Activated CD8-positive, alpha-beta memory T cell treated with anti-CD3 and anti-CD28 coated beads, Interleukin-2, amount 10 ng/mL, durations not matched to agents 7 days and 5 days (primary cell): ENCODE measurements around the gene MS4A4E. TPM values are rescaled to one million over a fixed set of nuclear protein-coding genes. Genes with fewer than 3 reads are reported as not detected.
A peak's percentile ranks its signal among the peaks of the same experiment; 100 is the strongest.

Source experiments
- ATAC-seq: fragments of 150-1000 bp; cut with Tn5 transposase; one replicate; pipeline ENCODE4 v1.10.0; 2021; ENCODE audit warnings: moderate library complexity
- CTCF ChIA-PET: fragments of 350-600 bp; sonication (Branson Sonifier 250); formaldehyde crosslinking; loops from one replicate; lab custom pipeline; 2021; ENCODE audit warnings: antibody characterized with exemption; lab: Charles Lee
- DNase-seq: peaks from one replicate; pipeline ENCODE4 v3.0.0-alpha.2; 2020
- H3K27ac Mint-ChIP-seq: one replicate; pipeline ENCODE4 v1.8.0; 2021; ENCODE audit warnings: mild to moderate bottlenecking, mixed read lengths
- H3K27me3 Mint-ChIP-seq: one replicate; pipeline ENCODE4 v1.8.0; 2021; ENCODE audit warnings: mixed read lengths
- H3K36me3 Mint-ChIP-seq: one replicate; pipeline ENCODE4 v1.8.0; 2021; ENCODE audit warnings: mild to moderate bottlenecking, mixed read lengths
- H3K4me1 Mint-ChIP-seq: one replicate; pipeline ENCODE4 v1.8.0; 2021; ENCODE audit warnings: mixed read lengths
- H3K4me3 Mint-ChIP-seq: one replicate; pipeline ENCODE4 v1.8.0; 2021; ENCODE audit warnings: mild to moderate bottlenecking, moderate library complexity, mixed read lengths
- H3K9me3 Mint-ChIP-seq: one replicate; pipeline ENCODE4 v1.8.0; 2022; ENCODE audit warnings: low read depth, mixed read lengths
- total RNA-seq, 2 experiments: library from RNA; stranded (reverse); gene quantifications; one replicate each; pipeline ENCODE4 v1.2.3, GENCODE V29; 2021

The MS4A4E gene
- total RNA-seq, 2 experiments from 2014 or later, result not detected

GRCh38 chr11:60252213-60253108 is 9.5 kb upstream of the MS4A4E start:
- ATAC-seq, result no peak
- DNase-seq, result no peak
- Mint-ChIP-seq H3K4me1 (no peaks in the 10 kb centered on the region), H3K36me3 (no peaks in the 10 kb centered on the region), H3K27me3 (peaks cover 30% of the 10 kb centered on the region), H3K4me3 (no peak overlapping the region), H3K9me3 (peaks cover 4% of the 10 kb centered on the region), H3K27ac (no peak overlapping the region)
- CTCF ChIA-PET, result interaction anchor here (0.8 to 2.8 kb wide), 5 partner anchors 11 to 430 kb away, joined by 3 to 14 read pairs (median 9); no protein-coding TSS in a partner anchor

- Mint-ChIP-seq H3K4me3 (no peak overlapping the region), H3K27me3 (peaks cover 32% of the 10 kb centered on the region), H3K27ac (no peak overlapping the region), H3K36me3 (no peaks in the 10 kb centered on the region), H3K4me1 (no peaks in the 10 kb centered on the region), H3K9me3 (peaks cover 4% of the 10 kb centered on the region)
- DNase-seq (peak; percentile 43), ATAC-seq (no peak)
- CTCF ChIA-PET, result interaction anchor here (0.6 to 2.8 kb wide), 14 partner anchors 12 to 715 kb away, joined by 3 to 14 read pairs (median 4); partner anchors contain the start of gene STX3
Observed at GRCh38 chr11:60251485-60252212, 8.7 kb upstream of the MS4A4E start.

GRCh38 chr11:60241786-60242185 is 1.2 kb downstream of the MS4A4E start:
- H3K27me3 Mint-ChIP-seq, result peaks cover 20% of the 10 kb centered on the region
- H3K36me3 Mint-ChIP-seq, result no peaks in the 10 kb centered on the region
- ATAC-seq (no peak), DNase-seq (no peak)
- H3K4me1 Mint-ChIP-seq, result no peaks in the 10 kb centered on the region
- no peak overlapping the region for H3K27ac Mint-ChIP-seq
- CTCF ChIA-PET, result no interaction called here
- no peaks in the 10 kb centered on the region for H3K9me3 Mint-ChIP-seq
- no peak overlapping the region for H3K4me3 Mint-ChIP-seq

- Mint-ChIP-seq H3K27ac (no peak overlapping the region), H3K36me3 (no peaks in the 10 kb centered on the region), H3K27me3 (peaks cover 17% of the 10 kb centered on the region), H3K9me3 (no peaks in the 10 kb centered on the region), H3K4me1 (no peaks in the 10 kb centered on the region), H3K4me3 (no peak overlapping the region)
- ATAC-seq (no peak), DNase-seq (no peak)
- CTCF ChIA-PET, result no interaction called here
Observed at GRCh38 chr11:60240662-60241061, 2.3 kb downstream of the MS4A4E start.

- no peaks in the 10 kb centered on the region for H3K4me1 Mint-ChIP-seq
- no peak overlapping the region for H3K27ac Mint-ChIP-seq
- CTCF ChIA-PET, result no interaction called here
- no peak for ATAC-seq
- H3K4me3 Mint-ChIP-seq, result no peak overlapping the region
- no peaks in the 10 kb centered on the region for H3K9me3 Mint-ChIP-seq
- DNase-seq, result no peak
- no peaks in the 10 kb centered on the region for H3K36me3 Mint-ChIP-seq
- peaks cover 21% of the 10 kb centered on the region for H3K27me3 Mint-ChIP-seq
Observed at GRCh38 chr11:60235321-60235720, 7.6 kb downstream of the MS4A4E start.

- CTCF ChIA-PET, result no interaction called here
- Mint-ChIP-seq H3K4me3 (no peak overlapping the region), H3K9me3 (no peaks in the 10 kb centered on the region), H3K4me1 (no peaks in the 10 kb centered on the region), H3K36me3 (no peaks in the 10 kb centered on the region), H3K27ac (no peak overlapping the region), H3K27me3 (peaks cover 14% of the 10 kb centered on the region)
- DNase-seq (no peak), ATAC-seq (no peak)
Observed at GRCh38 chr11:60230681-60231080, 12.3 kb downstream of the MS4A4E start.

- CTCF ChIA-PET, result no interaction called here
- no peak overlapping the region for H3K4me3 Mint-ChIP-seq
- H3K9me3 Mint-ChIP-seq, result no peaks in the 10 kb centered on the region
- no peak overlapping the region for H3K27ac Mint-ChIP-seq
- DNase-seq (no peak), ATAC-seq (no peak)
- peaks cover 3% of the 10 kb centered on the region for H3K27me3 Mint-ChIP-seq
- no peaks in the 10 kb centered on the region for H3K4me1 Mint-ChIP-seq
- no peaks in the 10 kb centered on the region for H3K36me3 Mint-ChIP-seq
Observed at GRCh38 chr11:60222141-60222540, 20.8 kb downstream of the MS4A4E start.

GRCh38 chr11:60221692-60222091 is 21.2 kb downstream of the MS4A4E start:
- CTCF ChIA-PET, result no interaction called here
- DNase-seq (no peak), ATAC-seq (no peak)
- Mint-ChIP-seq H3K4me3 (no peak overlapping the region), H3K36me3 (no peaks in the 10 kb centered on the region), H3K4me1 (no peaks in the 10 kb centered on the region), H3K9me3 (no peaks in the 10 kb centered on the region), H3K27ac (no peak overlapping the region), H3K27me3 (peaks cover 3% of the 10 kb centered on the region)

GRCh38 chr11:60221181-60221580 is 21.8 kb downstream of the MS4A4E start:
- no peaks in the 10 kb centered on the region for H3K4me1 Mint-ChIP-seq
- peaks cover 3% of the 10 kb centered on the region for H3K27me3 Mint-ChIP-seq
- H3K9me3 Mint-ChIP-seq, result no peaks in the 10 kb centered on the region
- no peak for ATAC-seq
- CTCF ChIA-PET, result no interaction called here
- no peak overlapping the region for H3K27ac Mint-ChIP-seq
- no peak for DNase-seq
- H3K4me3 Mint-ChIP-seq, result no peak overlapping the region
- no peaks in the 10 kb centered on the region for H3K36me3 Mint-ChIP-seq

- Mint-ChIP-seq H3K4me3 (no peak overlapping the region), H3K9me3 (no peaks in the 10 kb centered on the region), H3K27ac (no peak overlapping the region), H3K4me1 (no peaks in the 10 kb centered on the region), H3K27me3 (peaks cover 12% of the 10 kb centered on the region), H3K36me3 (no peaks in the 10 kb centered on the region)
- DNase-seq (no peak), ATAC-seq (no peak)
- CTCF ChIA-PET, result no interaction called here
Observed at GRCh38 chr11:60214386-60214785, 28.6 kb downstream of the MS4A4E start.

- Mint-ChIP-seq H3K9me3 (no peaks in the 10 kb centered on the region), H3K36me3 (no peaks in the 10 kb centered on the region), H3K4me3 (no peak overlapping the region), H3K4me1 (no peaks in the 10 kb centered on the region), H3K27ac (no peak overlapping the region), H3K27me3 (peaks cover 12% of the 10 kb centered on the region)
- CTCF ChIA-PET, result no interaction called here
- ATAC-seq (no peak), DNase-seq (no peak)
Observed at GRCh38 chr11:60211206-60211605, 31.7 kb downstream of the MS4A4E start.

- Mint-ChIP-seq H3K36me3 (no peaks in the 10 kb centered on the region), H3K27me3 (peaks cover 12% of the 10 kb centered on the region), H3K4me3 (no peak overlapping the region), H3K9me3 (no peaks in the 10 kb centered on the region), H3K27ac (no peak overlapping the region), H3K4me1 (no peaks in the 10 kb centered on the region)
- CTCF ChIA-PET, result no interaction called here
- ATAC-seq, result no peak
- DNase-seq, result no peak
Observed at GRCh38 chr11:60209977-60210376, 33.0 kb downstream of the MS4A4E start.

GRCh38 chr11:60208951-60209350 is 34.0 kb downstream of the MS4A4E start:
- DNase-seq, result no peak
- no peak for ATAC-seq
- H3K9me3 Mint-ChIP-seq, result no peaks in the 10 kb centered on the region
- no peaks in the 10 kb centered on the region for H3K4me1 Mint-ChIP-seq
- CTCF ChIA-PET, result no interaction called here
- no peak overlapping the region for H3K4me3 Mint-ChIP-seq
- no peak overlapping the region for H3K27ac Mint-ChIP-seq
- H3K27me3 Mint-ChIP-seq, result peaks cover 12% of the 10 kb centered on the region
- no peaks in the 10 kb centered on the region for H3K36me3 Mint-ChIP-seq
